Measurements from ENCODE around the gene NANS.
"Not testable (repeated sequence)": the region's sequence is repeated elsewhere in the genome, so short reads cannot be mapped to it uniquely, and the experiment has no call there.

Gene NANS

GRCh38 chr9:98090674-98091073, 34.1 kb downstream of the NANS start:
- not testable (repeated sequence) for H3K4me3 Mint-ChIP-seq, H3K27me3 Mint-ChIP-seq, DNase-seq, H3K9me3 Mint-ChIP-seq
- peaks cover 61% of the 10 kb centered on the region for H3K36me3 Mint-ChIP-seq
- CTCF ChIA-PET, result interaction anchor here (0.7 to 2.2 kb wide), 4 partner anchors 19 to 188 kb away, joined by 3 to 7 read pairs (median 4); partner anchors contain the start of genes TBC1D2 and TRIM14
- peak overlapping the region; percentile 11 for H3K27ac Mint-ChIP-seq
- H3K4me1 Mint-ChIP-seq, result peaks cover 49% of the 10 kb centered on the region

- CTCF ChIA-PET, result interaction anchor here (1.1 to 2.2 kb wide), 3 partner anchors 18 to 164 kb away, joined by 3 to 7 read pairs (median 5); partner anchors contain the start of genes TBC1D2 and TRIM14
- no peaks in the 10 kb centered on the region for H3K27me3 Mint-ChIP-seq
- H3K4me3 Mint-ChIP-seq, result no peak overlapping the region
- peaks cover 56% of the 10 kb centered on the region for H3K4me1 Mint-ChIP-seq
- H3K27ac Mint-ChIP-seq, result peak overlapping the region; percentile 69
- H3K9me3 Mint-ChIP-seq, result no peaks in the 10 kb centered on the region
- DNase-seq, result no peak
- H3K36me3 Mint-ChIP-seq, result peaks cover 62% of the 10 kb centered on the region
These were observed 35.4 kb downstream of the NANS start for GRCh38 chr9:98091735-98092612.

- no peaks in the 10 kb centered on the region for H3K9me3 Mint-ChIP-seq
- no peaks in the 10 kb centered on the region for H3K27me3 Mint-ChIP-seq
- H3K27ac Mint-ChIP-seq, result peak overlapping the region; percentile 69
- no peak overlapping the region for H3K4me3 Mint-ChIP-seq
- peaks cover 60% of the 10 kb centered on the region for H3K4me1 Mint-ChIP-seq
- H3K36me3 Mint-ChIP-seq, result peaks cover 66% of the 10 kb centered on the region
- no peak for DNase-seq
- CTCF ChIA-PET, result interaction anchor here (2.2 kb wide), 1 partner anchor 163 kb away, joined by 7 read pairs; the partner anchor contains the start of gene TBC1D2
These were observed 36.0 kb downstream of the NANS start for GRCh38 chr9:98092613-98092931.

- no peaks in the 10 kb centered on the region for H3K9me3 Mint-ChIP-seq
- CTCF ChIA-PET, result no interaction called here
These were observed 37.8 kb downstream of the NANS start for GRCh38 chr9:98094316-98094715.

GRCh38 chr9:98094851-98095250, 38.3 kb downstream of the NANS start:
- CTCF ChIA-PET, result interaction anchor here (0.8 kb wide), 1 partner anchor 23 kb away, joined by 3 read pairs; no protein-coding TSS in a partner anchor
- Mint-ChIP-seq H3K36me3 (peaks cover 69% of the 10 kb centered on the region), H3K27ac (peak overlapping the region; percentile 74), H3K27me3 (no peaks in the 10 kb centered on the region), H3K4me3 (no peak overlapping the region), H3K4me1 (peaks cover 70% of the 10 kb centered on the region), H3K9me3 (no peaks in the 10 kb centered on the region)
- DNase-seq, result no peak

More at GRCh38 chr9:98094316-98094715, 37.8 kb downstream of the NANS start:
- H3K4me1 Mint-ChIP-seq, result peaks cover 70% of the 10 kb centered on the region
- H3K27ac Mint-ChIP-seq, result peak overlapping the region; percentile 74
- H3K27me3 Mint-ChIP-seq, result no peaks in the 10 kb centered on the region
- no peak overlapping the region for H3K4me3 Mint-ChIP-seq
- no peak for DNase-seq
- peaks cover 71% of the 10 kb centered on the region for H3K36me3 Mint-ChIP-seq

- Mint-ChIP-seq H3K27me3 (no peaks in the 10 kb centered on the region), H3K27ac (peak overlapping the region; percentile 81), H3K4me1 (peaks cover 72% of the 10 kb centered on the region), H3K36me3 (peaks cover 70% of the 10 kb centered on the region), H3K4me3 (no peak overlapping the region), H3K9me3 (no peaks in the 10 kb centered on the region)
- no peak for DNase-seq
- CTCF ChIA-PET, result interaction anchor here (0.8 kb wide), 1 partner anchor 23 kb away, joined by 3 read pairs; no protein-coding TSS in a partner anchor
These were observed 38.9 kb downstream of the NANS start for GRCh38 chr9:98095401-98095800.

GRCh38 chr9:98096091-98096490, 39.6 kb downstream of the NANS start:
- CTCF ChIA-PET, result no interaction called here
- Mint-ChIP-seq H3K9me3 (no peaks in the 10 kb centered on the region), H3K27me3 (no peaks in the 10 kb centered on the region), H3K27ac (no peak overlapping the region), H3K36me3 (peaks cover 68% of the 10 kb centered on the region), H3K4me1 (peaks cover 79% of the 10 kb centered on the region), H3K4me3 (no peak overlapping the region)
- no peak for DNase-seq

- H3K4me3 Mint-ChIP-seq, result no peak overlapping the region
- CTCF ChIA-PET, result interaction anchor here (1.3 to 1.9 kb wide), 4 partner anchors 21 to 165 kb away, joined by 3 to 9 read pairs (median 6); partner anchors contain the start of genes CORO2A and TRIM14
- peak overlapping the region; percentile 96 for H3K27ac Mint-ChIP-seq
- DNase-seq, result peak; percentile 47
- H3K27me3 Mint-ChIP-seq, result no peaks in the 10 kb centered on the region
- H3K9me3 Mint-ChIP-seq, result no peaks in the 10 kb centered on the region
- H3K36me3 Mint-ChIP-seq, result peaks cover 63% of the 10 kb centered on the region
- peaks cover 87% of the 10 kb centered on the region for H3K4me1 Mint-ChIP-seq
These were observed 41.3 kb downstream of the NANS start for GRCh38 chr9:98097836-98098235.

GRCh38 chr9:98099346-98099745, 42.8 kb downstream of the NANS start:
- DNase-seq, result no peak
- Mint-ChIP-seq H3K4me3 (no peak overlapping the region), H3K4me1 (peaks cover 89% of the 10 kb centered on the region), H3K27ac (peak overlapping the region; percentile 96), H3K36me3 (peaks cover 61% of the 10 kb centered on the region), H3K27me3 (no peaks in the 10 kb centered on the region), H3K9me3 (no peaks in the 10 kb centered on the region)
- CTCF ChIA-PET, result no interaction called here

GRCh38 chr9:98099898-98100297, 43.4 kb downstream of the NANS start:
- H3K4me3 Mint-ChIP-seq, result peak overlapping the region; percentile 61
- no peaks in the 10 kb centered on the region for H3K27me3 Mint-ChIP-seq
- DNase-seq, result no peak
- H3K27ac Mint-ChIP-seq, result peak overlapping the region; percentile 96
- peaks cover 90% of the 10 kb centered on the region for H3K4me1 Mint-ChIP-seq
- peaks cover 61% of the 10 kb centered on the region for H3K36me3 Mint-ChIP-seq
- CTCF ChIA-PET, result no interaction called here
- H3K9me3 Mint-ChIP-seq, result no peaks in the 10 kb centered on the region

- no peak for DNase-seq
- Mint-ChIP-seq H3K4me3 (peak overlapping the region; percentile 61), H3K36me3 (peaks cover 61% of the 10 kb centered on the region), H3K4me1 (peaks cover 92% of the 10 kb centered on the region), H3K27ac (peak overlapping the region; percentile 96), H3K9me3 (no peaks in the 10 kb centered on the region), H3K27me3 (no peaks in the 10 kb centered on the region)
- CTCF ChIA-PET, result no interaction called here
These were observed 43.9 kb downstream of the NANS start for GRCh38 chr9:98100456-98100855.

GRCh38 chr9:98101416-98101815, 44.9 kb downstream of the NANS start:
- no peaks in the 10 kb centered on the region for H3K9me3 Mint-ChIP-seq
- H3K27ac Mint-ChIP-seq, result peak overlapping the region; percentile 98
- CTCF ChIA-PET, result interaction anchor here (0.6 to 1.4 kb wide), 4 partner anchors 18 to 179 kb away, joined by 3 to 24 read pairs (median 4); partner anchors contain the start of genes TRIM14 and TRMO
- peaks cover 94% of the 10 kb centered on the region for H3K4me1 Mint-ChIP-seq
- H3K36me3 Mint-ChIP-seq, result peaks cover 61% of the 10 kb centered on the region
- no peak for DNase-seq
- no peaks in the 10 kb centered on the region for H3K27me3 Mint-ChIP-seq
- H3K4me3 Mint-ChIP-seq, result peak overlapping the region; percentile 61

GRCh38 chr9:98101868-98102273, 45.3 kb downstream of the NANS start:
- Mint-ChIP-seq H3K4me1 (peaks cover 95% of the 10 kb centered on the region), H3K27ac (peak overlapping the region; percentile 98), H3K9me3 (no peaks in the 10 kb centered on the region), H3K4me3 (peak overlapping the region; percentile 61), H3K36me3 (peaks cover 60% of the 10 kb centered on the region), H3K27me3 (no peaks in the 10 kb centered on the region)
- DNase-seq, result peak; percentile 91
- CTCF ChIA-PET, result interaction anchor here (0.6 to 1.4 kb wide), 4 partner anchors 18 to 179 kb away, joined by 3 to 24 read pairs (median 4); partner anchors contain the start of genes TRIM14 and TRMO

GRCh38 chr9:98104445-98104881, 47.9 kb downstream of the NANS start:
- CTCF ChIA-PET, result interaction anchor here (0.7 to 2.3 kb wide), 2 partner anchors 13 to 21 kb away, joined by 3 to 9 read pairs; no protein-coding TSS in a partner anchor
- Mint-ChIP-seq H3K4me3 (peak overlapping the region; percentile 4), H3K27me3 (no peaks in the 10 kb centered on the region), H3K36me3 (peaks cover 62% of the 10 kb centered on the region), H3K27ac (peak overlapping the region; percentile 98), H3K4me1 (peaks cover 96% of the 10 kb centered on the region), H3K9me3 (no peaks in the 10 kb centered on the region)
- DNase-seq, result no peak
